GM18498 (cell line): ENCODE measurements around the gene FOXL1.

Source experiments
- ATAC-seq: cut with Tn5 transposase; IDR thresholded peaks from one replicate; pipeline ENCODE4 v1.9.1; 2021; ENCODE audit warnings: mild to moderate bottlenecking, moderate library complexity; ENCODE audit not compliant: unreplicated experiment

FOXL1 gene

GRCh38 chr16:86549076-86549892 is 29.1 kb upstream of the FOXL1 start:
- ATAC-seq: no peak

- no peak for ATAC-seq
Observed at GRCh38 chr16:86549893-86550190, 28.5 kb upstream of the FOXL1 start.

GRCh38 chr16:86550281-86550680 is 28.1 kb upstream of the FOXL1 start:
- no peak for ATAC-seq

GRCh38 chr16:86553356-86553755 is 25.0 kb upstream of the FOXL1 start:
- ATAC-seq: no peak

DNA sequence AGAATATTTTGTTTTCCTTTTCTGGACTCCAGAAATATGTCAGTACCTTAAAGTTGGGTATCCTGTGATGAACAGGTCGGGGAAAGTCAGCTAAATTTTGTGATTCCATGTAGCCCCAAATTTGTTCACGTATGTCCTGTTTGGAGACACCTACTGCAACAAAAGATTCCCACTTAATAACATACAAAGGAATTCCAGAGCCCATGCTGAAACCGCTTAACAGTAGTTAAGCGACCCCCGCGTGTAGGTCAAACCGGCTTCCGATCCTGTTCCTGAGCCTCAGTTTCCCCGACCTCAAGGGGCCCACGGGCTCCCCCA is 23.8 kb upstream of the FOXL1 start:
- no peak for ATAC-seq

DNA sequence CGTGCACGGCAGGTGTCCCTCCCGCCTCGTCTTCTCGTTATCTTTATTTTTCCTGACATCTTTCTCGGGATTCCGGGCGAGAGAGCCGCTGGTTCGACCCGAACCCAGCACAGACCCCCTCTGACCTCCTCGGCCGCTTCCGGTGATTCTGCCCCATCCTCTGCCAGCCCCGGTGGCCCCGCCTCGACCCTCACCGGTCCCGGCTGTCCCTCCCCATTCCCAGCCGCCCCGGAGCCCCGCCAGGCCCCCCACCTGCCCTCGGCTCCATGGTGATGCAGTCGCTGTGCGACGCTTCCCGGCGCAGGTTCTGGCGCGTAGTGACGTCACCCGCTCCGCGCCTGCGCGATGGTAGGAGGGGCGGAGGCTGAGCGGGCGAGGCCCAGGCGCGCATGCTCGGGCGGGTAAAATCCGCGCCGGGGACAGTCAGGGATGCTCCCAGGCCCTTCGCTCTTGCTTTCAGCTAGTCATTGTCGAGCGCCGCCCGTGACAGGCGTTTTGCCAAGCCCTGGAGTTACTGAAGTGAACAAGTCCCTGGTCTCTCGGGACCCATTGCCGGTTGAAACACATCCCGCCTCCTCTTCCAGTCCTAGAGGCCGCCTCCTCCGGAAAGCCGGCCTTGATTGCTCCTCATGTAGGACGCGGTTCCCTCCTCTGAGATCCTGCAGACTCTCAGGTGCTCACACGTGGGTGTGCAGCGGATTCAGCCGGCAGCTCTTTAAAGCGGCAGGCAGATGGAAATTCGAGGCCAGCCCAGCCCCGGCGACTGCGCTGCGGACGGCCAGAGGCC is 23.2 kb upstream of the FOXL1 start, which contains the start of gene MTHFSD:
Gene MTHFSD (minus strand): TSS at position 319 of the 787 bp plus-strand sequence. CDS start 51 bp downstream, at position 268.
- peak; percentile 92 for ATAC-seq

- ATAC-seq: no peak
Observed at GRCh38 chr16:86555704-86556075, 22.7 kb upstream of the FOXL1 start.

DNA sequence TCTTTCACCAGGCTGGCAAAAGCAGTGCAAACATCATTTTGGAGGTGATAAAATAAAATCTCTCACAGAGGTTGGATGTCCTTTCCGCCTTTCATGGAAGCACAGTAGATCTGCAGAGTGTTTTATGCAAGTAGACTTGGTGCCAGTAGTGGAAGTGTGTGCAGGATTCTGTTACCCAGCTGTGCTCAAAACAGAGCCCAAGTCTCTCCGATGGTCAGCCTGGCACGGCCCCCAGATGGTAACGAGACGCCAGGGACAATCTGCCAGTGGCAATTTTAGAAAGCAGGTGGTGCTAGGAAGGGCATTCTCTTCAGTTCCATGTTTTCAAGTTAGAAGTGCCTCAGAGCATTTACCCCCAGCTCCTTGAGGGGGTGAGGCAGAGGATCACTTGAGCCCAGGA is 21.8 kb upstream of the FOXL1 start:
- ATAC-seq: no peak

DNA sequence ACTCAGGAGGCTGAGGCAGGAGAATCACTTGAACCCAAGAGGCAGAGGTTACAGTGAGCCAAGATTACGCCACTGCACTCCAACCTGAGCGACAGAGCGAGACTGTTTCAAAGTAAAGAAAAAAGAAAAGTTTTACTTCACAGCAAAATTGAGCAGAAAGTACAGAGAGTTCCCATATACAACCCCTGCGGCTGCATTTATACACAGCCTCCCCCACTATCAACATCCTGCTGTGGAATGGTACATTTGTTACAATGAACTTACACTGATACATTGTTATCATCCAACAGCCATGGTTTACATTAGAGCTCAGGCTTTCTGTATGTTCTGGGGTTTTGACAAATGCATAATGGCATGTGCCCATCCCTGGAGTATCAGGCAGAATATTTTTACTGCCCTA is 20.8 kb upstream of the FOXL1 start:
- ATAC-seq: no peak

DNA sequence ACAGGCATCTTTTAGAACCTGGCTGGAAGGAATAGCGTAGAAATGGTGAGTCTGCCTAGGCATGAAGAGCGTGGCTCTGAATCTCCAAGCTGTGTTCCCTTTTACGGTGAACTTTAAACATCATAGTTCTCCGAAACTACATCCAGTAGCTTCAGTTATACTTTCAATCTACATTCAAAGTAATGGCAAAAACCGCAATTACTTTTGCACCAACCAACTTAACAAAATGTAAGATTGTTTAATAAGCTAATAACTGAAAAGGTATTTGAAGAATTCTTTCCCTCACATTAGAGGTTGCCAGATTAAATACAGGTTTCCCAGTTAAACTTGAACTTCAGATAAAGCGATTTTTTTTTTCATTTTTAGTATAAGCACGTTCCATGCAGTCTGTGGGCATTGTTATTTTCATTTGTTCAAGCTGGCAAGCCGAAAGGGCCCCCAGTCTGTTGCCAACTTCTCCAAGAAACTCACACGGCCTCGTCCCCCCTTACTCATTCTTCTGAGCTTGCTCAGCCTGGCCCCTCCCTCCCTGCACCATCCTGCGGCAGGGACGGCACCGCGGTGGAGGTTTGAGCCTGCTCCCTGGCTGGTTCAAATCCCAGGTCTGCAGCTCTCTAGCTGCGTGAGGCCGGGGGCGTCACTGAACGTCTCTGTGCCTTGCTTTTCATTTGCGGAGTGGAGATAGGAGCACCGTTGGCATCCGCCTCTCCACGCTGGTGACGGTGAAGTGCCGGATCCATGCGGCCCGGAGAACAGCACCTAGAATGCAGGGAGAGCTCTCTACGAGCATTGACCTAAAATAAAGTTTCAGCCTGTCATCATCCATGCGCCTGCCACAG is 19.8 kb upstream of the FOXL1 start:
- no peak for ATAC-seq

- ATAC-seq: no peak
Observed at GRCh38 chr16:86559802-86560305, 18.5 kb upstream of the FOXL1 start.

GRCh38 chr16:86562356-86562755 is 16.0 kb upstream of the FOXL1 start:
- no peak for ATAC-seq

DNA sequence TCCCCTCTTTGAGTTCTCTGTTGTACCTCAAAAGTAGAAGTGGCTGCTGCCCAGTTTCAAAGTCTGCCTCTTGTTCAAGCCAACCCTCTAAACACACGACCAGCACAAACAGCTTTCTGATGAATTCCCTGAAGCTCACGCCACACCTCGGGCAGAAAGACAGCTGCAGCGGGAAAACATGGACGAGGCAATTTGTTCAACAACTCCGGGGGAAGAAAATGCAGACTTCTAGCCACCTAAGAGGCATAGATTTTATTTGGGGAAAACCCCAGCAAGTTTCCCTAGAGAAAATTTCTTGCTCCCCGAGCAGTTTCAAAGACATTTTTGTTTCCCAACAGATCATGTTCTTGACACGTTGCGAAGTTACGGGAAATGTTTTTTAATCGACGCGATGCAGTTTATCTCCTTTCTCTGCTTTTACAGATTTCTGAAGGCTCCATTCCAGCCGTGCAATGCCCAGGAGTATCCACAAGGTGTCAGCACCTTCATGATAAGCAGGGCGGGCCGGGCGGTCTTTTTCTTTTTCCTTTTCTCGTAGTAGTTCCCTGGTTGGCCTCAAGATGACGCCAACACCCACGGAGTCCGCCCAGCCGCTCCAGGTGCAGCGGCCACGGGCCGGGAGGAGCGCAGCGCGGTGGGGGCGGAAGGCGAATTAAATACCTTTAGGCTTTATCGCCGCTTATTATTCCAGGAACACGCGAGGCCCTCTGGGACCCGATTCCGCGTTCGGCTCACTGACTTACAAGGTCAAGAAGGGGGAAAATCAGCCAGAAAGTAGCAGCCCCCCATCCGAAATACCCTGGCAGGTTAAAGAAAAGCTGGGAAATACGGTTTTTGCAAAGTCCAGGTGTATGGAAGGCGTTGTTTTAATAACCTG is 14.6 kb upstream of the FOXL1 start:
- ATAC-seq: peak; percentile 53

DNA sequence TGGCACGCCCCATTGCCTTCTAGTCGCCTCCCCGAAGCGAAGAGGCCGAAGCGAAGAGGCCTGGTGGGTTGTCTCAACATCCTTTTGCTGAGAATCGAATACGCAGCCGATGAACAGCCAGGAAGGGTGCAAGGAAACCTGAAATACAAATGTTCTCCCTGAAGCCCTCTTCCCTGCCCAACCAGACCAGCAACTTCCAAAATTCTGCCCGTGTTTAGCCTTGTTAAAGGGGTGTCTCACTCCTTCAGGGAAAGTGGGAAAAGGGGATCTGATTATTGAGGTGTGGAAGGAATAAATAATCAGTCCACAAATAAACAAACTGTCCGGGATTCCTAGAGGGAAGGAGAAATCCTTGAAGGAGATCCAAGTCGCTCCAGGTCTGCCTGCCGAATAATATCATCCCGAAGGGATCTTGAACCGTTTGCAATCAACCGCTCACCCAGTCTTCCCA is 13.1 kb upstream of the FOXL1 start:
- ATAC-seq: no peak

GRCh38 chr16:86565644-86566511 is 12.5 kb upstream of the FOXL1 start:
- no peak for ATAC-seq

DNA sequence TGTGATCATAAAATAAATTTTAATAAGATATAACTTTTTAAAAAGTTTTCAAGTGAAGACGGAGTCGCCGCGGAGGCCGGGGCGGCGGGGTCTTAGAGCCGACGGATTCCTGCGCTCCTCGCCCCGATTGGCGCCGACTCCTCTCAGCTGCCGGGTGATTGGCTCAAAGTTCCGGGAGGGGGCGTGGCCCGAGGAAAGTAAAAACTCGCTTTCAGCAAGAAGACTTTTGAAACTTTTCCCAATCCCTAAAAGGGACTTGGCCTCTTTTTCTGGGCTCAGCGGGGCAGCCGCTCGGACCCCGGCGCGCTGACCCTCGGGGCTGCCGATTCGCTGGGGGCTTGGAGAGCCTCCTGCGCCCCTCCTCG is 11.8 kb upstream of the FOXL1 start, which contains the start of gene FOXC2:
Gene FOXC2 (plus strand): TSS at position 229 of the 365 bp plus-strand sequence. CDS start 507 bp downstream, outside the sequence.
- no peak for ATAC-seq

DNA sequence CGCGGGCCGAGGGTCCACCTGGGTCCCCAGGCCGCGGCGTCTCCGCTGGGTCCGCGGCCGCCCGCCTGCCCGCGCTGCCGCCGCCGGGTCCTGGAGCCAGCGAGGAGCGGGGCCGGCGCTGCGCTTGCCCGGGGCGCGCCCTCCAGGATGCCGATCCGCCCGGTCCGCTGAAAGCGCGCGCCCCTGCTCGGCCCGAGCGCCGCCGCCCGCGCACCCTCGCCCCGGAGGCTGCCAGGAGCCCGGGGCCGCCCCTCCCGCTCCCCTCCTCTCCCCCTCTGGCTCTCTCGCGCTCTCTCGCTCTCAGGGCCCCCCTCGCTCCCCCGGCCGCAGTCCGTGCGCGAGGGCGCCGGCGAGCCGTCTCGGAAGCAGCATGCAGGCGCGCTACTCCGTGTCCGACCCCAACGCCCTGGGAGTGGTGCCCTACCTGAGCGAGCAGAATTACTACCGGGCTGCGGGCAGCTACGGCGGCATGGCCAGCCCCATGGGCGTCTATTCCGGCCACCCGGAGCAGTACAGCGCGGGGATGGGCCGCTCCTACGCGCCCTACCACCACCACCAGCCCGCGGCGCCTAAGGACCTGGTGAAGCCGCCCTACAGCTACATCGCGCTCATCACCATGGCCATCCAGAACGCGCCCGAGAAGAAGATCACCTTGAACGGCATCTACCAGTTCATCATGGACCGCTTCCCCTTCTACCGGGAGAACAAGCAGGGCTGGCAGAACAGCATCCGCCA is 11.2 kb upstream of the FOXL1 start:
- no peak for ATAC-seq

- no peak for ATAC-seq
Observed at GRCh38 chr16:86567701-86568581, 10.4 kb upstream of the FOXL1 start.
